Upper lobe of right lung (tissue), 1 donor: ENCODE data around the gene CARHSP1. TPM values are rescaled to one million over a fixed set of nuclear protein-coding genes. Genes with fewer than 3 reads are reported as not detected.

Experiments used
- ATAC-seq: fragments of 200-7000 bp; cut with Tn5 transposase; one replicate; pipeline ENCODE4 v1.9.1; 2020; ENCODE audit warnings: mild to moderate bottlenecking, moderate library complexity
- DNase-seq: peaks from one replicate; pipeline ENCODE4 v3.0.0-alpha.2; 2020
- H3K27ac ChIP-seq: fragments of 200-600 bp; one replicate; pipeline ENCODE4 v1.8.0; 2022
- H3K27me3 ChIP-seq: fragments of 200-600 bp; one replicate; pipeline ENCODE4 v1.8.0; 2022; ENCODE audit warnings: mild to moderate bottlenecking
- H3K36me3 ChIP-seq: fragments of 200-600 bp; one replicate; pipeline ENCODE4 v1.8.0; 2022
- H3K4me1 ChIP-seq: fragments of 200-600 bp; one replicate; pipeline ENCODE4 v1.8.0; 2022
- H3K4me3 ChIP-seq: fragments of 200-600 bp; one replicate; pipeline ENCODE4 v1.8.0; 2022; ENCODE audit warnings: mild to moderate bottlenecking
- H3K9me3 ChIP-seq: fragments of 200-600 bp; one replicate; pipeline ENCODE4 v1.8.0; 2022
- intact Hi-C: fragments of 100-400 bp; cut with DNase I; formaldehyde crosslinking; loops from one replicate; pipeline ENCODE4 v1.11.0; 2022
- total RNA-seq: library from RNA; stranded (reverse); fragmentation: NEBNext Ultra II Directional; extraction: Animal tissue kit (Norgen Biotek cat#: 25700); gene quantifications from one replicate; pipeline ENCODE4 v1.2.1, GENCODE V29; 2021
- TF ChIP-seq, protein P1 (sequence below): fragments of 200-600 bp; IDR thresholded peaks from one replicate; pipeline ENCODE4 v1.8.0; 2022; ENCODE audit warnings: antibody characterized with exemption
- donor health status: DM: no; HTN: yes; CAD: no; lungs with severe emphysema.

The CARHSP1 gene
- total RNA-seq, 1 donor from 2014 or later, result 103 TPM

GRCh38 chr16:8887431-8887765 lies 18.6 kb upstream of the CARHSP1 start:
- ATAC-seq, result no peak
- H3K9me3 ChIP-seq, result no peaks in the 10 kb centered on the region
- TF ChIP-seq, protein P1, sequence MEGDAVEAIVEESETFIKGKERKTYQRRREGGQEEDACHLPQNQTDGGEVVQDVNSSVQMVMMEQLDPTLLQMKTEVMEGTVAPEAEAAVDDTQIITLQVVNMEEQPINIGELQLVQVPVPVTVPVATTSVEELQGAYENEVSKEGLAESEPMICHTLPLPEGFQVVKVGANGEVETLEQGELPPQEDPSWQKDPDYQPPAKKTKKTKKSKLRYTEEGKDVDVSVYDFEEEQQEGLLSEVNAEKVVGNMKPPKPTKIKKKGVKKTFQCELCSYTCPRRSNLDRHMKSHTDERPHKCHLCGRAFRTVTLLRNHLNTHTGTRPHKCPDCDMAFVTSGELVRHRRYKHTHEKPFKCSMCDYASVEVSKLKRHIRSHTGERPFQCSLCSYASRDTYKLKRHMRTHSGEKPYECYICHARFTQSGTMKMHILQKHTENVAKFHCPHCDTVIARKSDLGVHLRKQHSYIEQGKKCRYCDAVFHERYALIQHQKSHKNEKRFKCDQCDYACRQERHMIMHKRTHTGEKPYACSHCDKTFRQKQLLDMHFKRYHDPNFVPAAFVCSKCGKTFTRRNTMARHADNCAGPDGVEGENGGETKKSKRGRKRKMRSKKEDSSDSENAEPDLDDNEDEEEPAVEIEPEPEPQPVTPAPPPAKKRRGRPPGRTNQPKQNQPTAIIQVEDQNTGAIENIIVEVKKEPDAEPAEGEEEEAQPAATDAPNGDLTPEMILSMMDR, result no peak
- peaks cover 3% of the 10 kb centered on the region for H3K27me3 ChIP-seq
- H3K4me1 ChIP-seq, result no peaks in the 10 kb centered on the region
- intact Hi-C loops, result loop anchor here (10.0 kb wide), 1 partner anchor 323 kb away; no protein-coding TSS in a partner anchor
- H3K4me3 ChIP-seq, result no peak overlapping the region
- peak; percentile 52 for DNase-seq
- no peak overlapping the region for H3K27ac ChIP-seq
- H3K36me3 ChIP-seq, result peaks cover 29% of the 10 kb centered on the region

DNA sequence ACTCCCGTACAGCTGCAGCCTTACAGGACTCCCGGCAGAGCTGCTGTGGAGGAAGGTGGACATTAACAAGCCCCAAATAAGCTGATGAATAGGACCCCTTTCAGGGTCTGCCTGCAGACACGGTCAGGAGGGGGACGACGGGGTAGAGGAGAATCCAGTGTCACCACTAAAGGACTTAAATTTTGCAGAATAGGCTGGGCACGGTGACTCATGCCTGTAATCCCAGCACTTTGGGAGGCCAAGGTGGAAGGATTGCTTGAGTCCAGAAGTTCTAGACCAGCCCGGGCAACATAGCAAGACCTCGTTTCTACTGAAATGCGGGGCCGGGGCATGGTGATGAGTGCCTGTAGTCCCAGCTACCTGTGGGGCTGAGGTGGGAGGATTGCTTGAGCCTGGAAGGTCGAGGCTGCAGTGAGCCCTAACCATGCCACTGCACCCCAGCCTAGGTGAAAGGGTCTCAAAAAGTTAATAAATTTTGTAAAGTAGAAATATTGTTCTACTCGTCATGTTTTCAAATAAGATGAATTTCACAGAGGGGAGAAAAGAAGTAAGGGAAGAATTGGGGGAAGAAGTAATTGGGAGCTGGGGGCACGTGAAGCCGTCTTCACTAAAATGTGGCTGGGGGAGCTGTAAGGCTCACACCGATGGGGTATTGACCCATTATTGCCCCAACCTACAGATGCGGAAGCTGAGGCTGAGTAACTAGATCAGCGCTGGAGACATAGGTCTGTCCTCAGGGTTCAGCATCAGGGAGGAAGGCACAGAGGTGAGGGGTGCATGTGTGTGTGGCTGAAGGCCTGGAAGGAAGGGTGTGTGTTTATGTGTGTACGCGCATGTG lies 18.0 kb upstream of the CARHSP1 start:
- intact Hi-C loops, result loop anchor here (10.0 kb wide), 1 partner anchor 322 kb away; no protein-coding TSS in a partner anchor
- H3K9me3 ChIP-seq, result no peaks in the 10 kb centered on the region
- peak; percentile 38 for DNase-seq
- peaks cover 24% of the 10 kb centered on the region for H3K36me3 ChIP-seq
- no peaks in the 10 kb centered on the region for H3K4me1 ChIP-seq
- TF ChIP-seq, protein P1, result no peak
- H3K27me3 ChIP-seq, result peaks cover 7% of the 10 kb centered on the region
- H3K4me3 ChIP-seq, result no peak overlapping the region
- ATAC-seq, result no peak
- H3K27ac ChIP-seq, result no peak overlapping the region

- DNase-seq (peak; percentile 64), ATAC-seq (peak; percentile 15)
- Histone ChIP-seq H3K9me3 (no peaks in the 10 kb centered on the region), H3K4me1 (no peaks in the 10 kb centered on the region), H3K27ac (no peak overlapping the region), H3K4me3 (no peak overlapping the region), H3K27me3 (peaks cover 14% of the 10 kb centered on the region), H3K36me3 (peaks cover 16% of the 10 kb centered on the region)
- TF ChIP-seq, protein P1, result no peak
- intact Hi-C loops, result loop anchor here (10.0 kb wide), 1 partner anchor 321 kb away; no protein-coding TSS in a partner anchor
These were observed 17.1 kb upstream of the CARHSP1 start for GRCh38 chr16:8885674-8886592.

DNA sequence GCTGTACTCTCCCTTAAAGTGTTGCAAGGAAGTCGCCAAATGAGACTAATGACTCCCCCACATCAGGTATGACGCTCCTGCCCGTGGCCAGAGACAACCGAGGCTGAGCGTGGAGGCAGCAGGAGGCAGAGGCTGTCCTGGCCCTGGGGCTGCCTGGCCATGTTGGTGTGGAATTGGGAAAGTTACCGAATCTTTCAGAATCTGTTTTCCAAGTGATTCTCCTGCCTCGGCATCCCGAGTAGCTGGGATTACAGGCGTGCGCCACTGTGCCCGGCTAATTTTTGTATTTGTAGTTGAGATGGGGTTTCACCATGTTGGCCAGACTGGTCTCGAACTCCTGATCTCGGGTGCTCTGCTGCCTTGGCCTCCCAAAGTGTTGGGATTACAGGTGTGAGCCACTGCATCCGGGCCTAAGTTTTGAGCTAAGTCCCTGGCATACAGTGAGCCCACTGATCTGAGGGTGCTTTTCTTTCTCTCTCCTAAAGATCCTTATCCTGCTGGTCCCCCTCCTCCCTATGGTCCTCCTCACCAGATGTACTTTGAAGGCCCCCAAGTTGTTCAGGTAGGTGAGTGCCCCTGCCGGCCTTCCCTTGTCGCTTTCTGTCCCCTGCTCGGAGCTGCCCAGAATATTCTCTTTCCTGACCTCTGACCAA lies 14.0 kb upstream of the CARHSP1 start:
- no peak for ATAC-seq
- Histone ChIP-seq H3K36me3 (no peaks in the 10 kb centered on the region), H3K9me3 (no peaks in the 10 kb centered on the region), H3K4me1 (peaks cover 4% of the 10 kb centered on the region), H3K27ac (no peak overlapping the region), H3K4me3 (no peak overlapping the region), H3K27me3 (peaks cover 14% of the 10 kb centered on the region)
- intact Hi-C loops, result loop anchor here (10.0 kb wide), 1 partner anchor 318 kb away; no protein-coding TSS in a partner anchor
- DNase-seq, result no peak
- TF ChIP-seq, protein P1, result no peak

GRCh38 chr16:8882041-8882617 lies 13.3 kb upstream of the CARHSP1 start, which contains the start of gene LITAFD:
LITAFD (plus strand) TSS chr16:8882351; CDS start chr16:8884356, 2,005 bp downstream.
- no peak within 1 kb of the TSS for H3K4me3 ChIP-seq
- H3K4me1 ChIP-seq, result peaks cover 4% of the 10 kb centered on the region
- H3K36me3 ChIP-seq, result no peaks in the 10 kb centered on the region
- no peaks in the 10 kb centered on the region for H3K9me3 ChIP-seq
- DNase-seq (no peak), ATAC-seq (no peak)
- TF ChIP-seq, protein P1, result no peak
- H3K27me3 ChIP-seq, result peaks cover 14% of the 10 kb centered on the region
- H3K27ac ChIP-seq, result no peak within 1 kb of the TSS
- intact Hi-C loops, result loop anchor here (10.0 kb wide), 1 partner anchor 317 kb away; no protein-coding TSS in a partner anchor
